Fibroblast of lung (primary cell): ENCODE measurements around the gene FXYD1.

ENCODE experiments used
- CTCF ChIP-seq, 2 donors: IDR thresholded peaks in 1 of 2; conservative IDR thresholded peaks in 1 of 2; 1 replicate in 1 of 2; 2 replicates in 1 of 2; pipeline ENCODE4 v1.5.1; 2011 to 2012; ENCODE audit warnings: low read length in 2 of 2, control low read depth in 1 of 2, inconsistent platforms in 1 of 2, low read depth in 1 of 2, mild to moderate bottlenecking in 1 of 2
- EZH2 ChIP-seq: IDR thresholded peaks from 2 replicates; pipeline ENCODE4 v1.5.1; 2012; ENCODE audit warnings: low read length, control low read depth, mild to moderate bottlenecking; ENCODE audit errors: missing control alignments

GRCh38 chr19:35115177-35115951 lies 23.3 kb upstream of the FXYD1 start, which contains the start of gene FXYD3:
- TF ChIP-seq CTCF (conservative IDR thresholded peaks at IDR 0.05 in 1 of 2, IDR thresholded peaks at IDR 0.05 in 1 of 2; ENCODE audit: low read depth in 1 of 2, low read length in 2 of 2) (no peak), EZH2 (no peak)
